Activated CD4-positive, alpha-beta T cell treated with anti-CD3 and anti-CD28 coated beads, Interleukin-10, Interleukin-2, amounts not matched to agents 100 ng/mL and 50 ng/mL, durations not matched to agents 16 hours and 8 hours (primary cell): ENCODE results near the gene STRN3.
"Not testable (repeated sequence)": the region's sequence is repeated elsewhere in the genome, so short reads cannot be mapped to it uniquely, and the experiment has no call there.

Source experiments
- DNase-seq: peaks from one replicate; pipeline ENCODE4 v3.0.0-alpha.2; 2020

The STRN3 gene

GRCh38 chr14:30966415-30967363, 59.5 kb downstream of the STRN3 start:
- DNase-seq: no peak

GRCh38 chr14:30965861-30966260, 60.3 kb downstream of the STRN3 start:
- DNase-seq: not testable (repeated sequence)

- DNase-seq: not testable (repeated sequence)
Observed at GRCh38 chr14:30962537-30962936, 63.6 kb downstream of the STRN3 start.

DNA sequence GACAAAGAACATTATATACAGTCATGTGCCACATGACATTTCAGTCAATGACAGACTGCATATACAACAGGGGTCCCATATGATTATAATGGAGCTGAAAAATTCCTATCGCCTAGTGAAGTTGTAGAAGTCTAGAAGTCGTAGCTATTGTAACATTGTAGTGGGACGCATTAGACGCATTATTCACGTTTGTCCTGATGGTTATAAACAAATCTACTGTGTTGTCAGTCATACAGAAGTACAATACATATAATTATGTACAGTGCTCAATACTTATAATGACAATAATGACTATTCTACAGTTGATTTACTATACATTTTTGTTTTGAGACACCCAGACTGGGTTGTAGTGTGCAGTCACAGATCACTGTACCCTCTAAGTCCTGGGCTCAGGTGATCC, 64.8 kb downstream of the STRN3 start:
- DNase-seq: no peak

DNA sequence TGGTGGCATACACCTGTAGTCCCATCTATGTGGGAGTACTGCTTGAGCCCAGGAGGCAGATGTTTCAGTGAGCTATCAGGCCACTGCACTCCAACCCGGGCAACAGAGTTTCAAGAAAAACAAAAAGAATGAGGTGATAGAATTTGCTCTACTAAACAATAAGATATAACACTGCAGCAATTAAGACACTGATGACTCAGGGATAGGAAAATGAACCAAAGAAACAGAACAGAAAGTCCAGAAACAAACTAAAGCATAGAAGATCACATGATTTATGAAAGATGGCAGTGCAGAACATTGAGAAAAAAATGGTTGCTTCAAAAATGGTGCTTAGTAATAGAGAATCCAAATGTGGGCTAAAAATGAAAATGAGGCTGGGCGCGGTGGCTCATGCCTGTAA, 66.0 kb downstream of the STRN3 start:
- no peak for DNase-seq

DNA sequence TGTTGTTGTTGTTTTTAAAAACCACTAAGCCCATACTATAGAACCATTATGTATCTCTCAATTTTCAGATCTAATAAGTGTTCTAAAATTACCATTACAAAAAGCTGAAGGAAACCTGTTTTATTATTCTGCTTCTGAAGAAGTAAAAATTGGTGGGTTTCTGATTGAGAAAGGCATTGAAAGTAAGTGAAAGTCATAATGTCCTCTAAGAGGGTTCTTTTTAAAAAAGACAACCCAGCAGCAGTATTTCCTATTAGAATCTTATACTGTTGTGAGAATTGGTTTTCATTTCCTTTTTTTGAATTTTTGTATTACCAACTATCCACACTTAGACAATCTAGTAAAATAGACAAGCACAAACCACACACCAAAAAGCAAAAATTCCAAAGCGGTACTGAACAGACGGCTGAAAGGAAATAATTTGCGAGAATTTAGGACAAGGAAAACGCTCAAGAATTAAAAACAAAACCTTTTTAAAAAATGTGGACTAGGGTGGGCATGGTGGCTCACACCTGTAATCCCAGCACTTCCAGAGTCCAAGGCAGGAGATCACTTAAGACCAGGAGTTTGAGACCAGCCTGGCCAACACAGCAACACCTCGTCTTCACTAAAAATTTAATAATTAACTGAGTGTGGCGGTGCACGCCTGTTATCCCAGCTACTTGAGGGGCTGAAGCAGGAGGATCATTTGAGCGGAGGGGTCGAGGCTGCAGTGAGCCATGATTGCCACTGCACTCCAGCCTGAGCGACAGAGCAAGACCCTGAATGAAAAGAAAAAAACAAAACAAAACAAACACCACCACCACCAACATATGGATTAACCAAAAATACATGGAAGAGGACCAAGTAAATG, 67.4 kb downstream of the STRN3 start:
- DNase-seq: no peak

GRCh38 chr14:30957813-30958370, 68.3 kb downstream of the STRN3 start:
- no peak for DNase-seq

GRCh38 chr14:30949651-30950050, 76.5 kb downstream of the STRN3 start:
- no peak for DNase-seq

GRCh38 chr14:30943694-30944093, 82.5 kb downstream of the STRN3 start:
- peak; percentile 6 for DNase-seq

DNA sequence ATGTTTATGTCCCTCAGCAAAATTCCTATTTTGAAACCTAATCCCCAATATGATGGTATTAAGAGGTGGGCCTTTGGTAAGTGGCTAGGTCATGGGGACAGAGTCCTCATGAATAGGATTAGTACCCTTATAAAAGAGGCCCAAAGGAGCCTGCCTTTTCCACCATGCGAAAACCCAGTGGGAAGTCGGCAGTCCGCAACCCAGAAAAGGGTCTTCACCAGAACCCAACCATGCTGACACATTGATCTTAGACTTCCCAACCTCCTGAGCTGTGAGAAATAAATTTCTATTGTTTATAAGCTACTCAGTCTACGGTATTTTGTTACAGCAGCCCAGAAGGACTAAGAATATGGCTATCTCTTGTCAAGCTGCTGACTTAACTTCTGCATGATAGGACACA, 85.3 kb downstream of the STRN3 start:
- no peak for DNase-seq

- no peak for DNase-seq
Observed at GRCh38 chr14:30938617-30939016, 87.6 kb downstream of the STRN3 start.

GRCh38 chr14:30935445-30935844, 90.7 kb downstream of the STRN3 start:
- no peak for DNase-seq

DNA sequence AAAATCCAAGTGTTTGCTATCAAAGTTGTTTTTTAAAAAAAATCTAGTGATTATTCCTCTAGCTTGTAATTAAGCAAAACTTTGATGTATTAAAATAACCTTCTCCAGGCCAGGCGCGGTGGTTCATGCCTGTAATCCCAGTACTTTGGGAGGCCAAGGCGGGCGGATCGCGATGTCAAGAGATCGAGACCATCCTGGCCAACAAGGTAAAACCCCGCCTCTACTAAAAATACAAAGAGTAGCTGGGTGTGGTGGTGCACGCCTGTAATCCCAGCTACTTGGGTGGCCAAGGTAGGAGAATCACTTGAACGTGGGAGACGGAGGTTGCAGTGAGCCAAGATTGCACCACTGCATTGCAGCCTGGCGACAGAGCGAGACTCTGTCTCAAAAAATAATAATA, 92.2 kb downstream of the STRN3 start:
- DNase-seq: not testable (repeated sequence)

- DNase-seq: peak; percentile 11
Observed at GRCh38 chr14:30928462-30928861, 97.7 kb downstream of the STRN3 start.

DNA sequence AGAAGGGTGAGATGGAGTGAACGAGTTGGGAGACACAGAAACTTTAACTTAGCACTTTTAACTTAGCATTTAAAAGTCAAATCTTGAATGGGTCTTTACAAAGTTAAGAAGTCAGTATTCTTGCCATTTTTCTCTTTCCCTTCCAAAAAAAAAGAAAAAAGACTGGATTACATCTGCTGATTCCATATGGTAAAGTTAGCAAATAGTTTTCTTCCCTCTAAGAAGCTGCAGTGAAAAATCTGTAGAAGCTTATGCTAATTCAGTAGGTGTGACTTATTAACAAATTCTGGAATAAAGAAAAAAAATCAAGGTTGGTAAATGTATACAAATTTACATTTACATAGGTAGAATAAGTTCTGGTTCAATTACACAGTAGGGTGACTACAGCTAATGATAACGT, 100.9 kb downstream of the STRN3 start:
- DNase-seq: no peak

- no peak for DNase-seq
Observed at GRCh38 chr14:30921788-30922187, 104.4 kb downstream of the STRN3 start.

DNA sequence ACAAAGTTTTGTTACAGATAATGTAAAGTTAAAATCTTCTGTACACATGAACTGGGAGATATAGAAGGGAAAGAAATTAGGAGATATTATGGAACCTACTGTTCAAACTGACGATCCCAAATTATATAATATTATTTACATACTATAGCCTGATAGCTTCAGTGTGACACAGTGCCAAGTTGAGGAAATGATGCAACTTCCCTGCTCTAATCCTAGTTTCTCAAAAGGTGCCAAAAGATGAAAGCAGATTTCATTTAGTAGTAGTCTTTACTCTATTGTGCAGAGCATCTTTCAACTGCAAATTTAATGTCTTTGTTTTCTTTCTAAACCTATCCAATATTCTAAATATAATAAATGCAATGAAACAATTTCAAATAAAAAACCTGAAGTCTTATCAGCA, 104.9 kb downstream of the STRN3 start:
- peak; percentile 10 for DNase-seq

DNA sequence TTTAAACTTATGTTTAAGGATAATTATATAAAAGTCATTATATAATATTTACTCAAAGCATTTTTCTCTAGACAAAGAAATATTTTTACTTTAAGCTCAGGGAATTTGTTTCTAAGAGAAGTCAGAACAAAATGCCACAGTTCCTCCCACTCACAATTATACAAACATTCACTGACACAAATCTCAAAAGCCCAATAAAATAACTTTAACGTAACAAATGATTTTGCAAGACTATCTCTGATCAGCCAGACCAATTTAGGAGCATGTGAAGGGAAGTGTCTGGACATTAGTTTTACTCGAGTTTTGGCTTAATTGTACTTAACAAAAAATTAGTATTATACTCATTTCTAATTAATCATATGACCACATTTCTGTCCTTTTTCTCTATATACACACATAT, 110.6 kb downstream of the STRN3 start:
- no peak for DNase-seq

GRCh38 chr14:30914812-30915211, 111.4 kb downstream of the STRN3 start:
- no peak for DNase-seq

DNA sequence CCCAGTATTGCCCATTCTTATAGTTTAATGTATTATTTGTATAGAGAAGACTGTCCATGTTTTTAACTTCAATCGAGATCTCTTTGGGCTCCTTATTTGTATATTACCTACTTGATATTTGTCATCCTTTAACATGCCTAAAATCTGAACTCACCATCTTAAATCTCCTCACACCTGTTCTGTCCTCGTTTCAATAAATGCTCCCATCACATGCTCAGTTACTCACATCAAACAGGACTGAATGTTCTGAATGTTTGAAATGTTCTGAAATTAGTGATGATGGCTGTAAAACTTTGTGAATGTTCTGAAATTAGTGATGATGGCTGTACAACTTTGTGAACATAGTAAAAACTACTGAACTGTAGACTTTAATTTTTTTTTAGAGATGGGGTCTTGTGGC, 117.4 kb downstream of the STRN3 start:
- no peak for DNase-seq

DNA sequence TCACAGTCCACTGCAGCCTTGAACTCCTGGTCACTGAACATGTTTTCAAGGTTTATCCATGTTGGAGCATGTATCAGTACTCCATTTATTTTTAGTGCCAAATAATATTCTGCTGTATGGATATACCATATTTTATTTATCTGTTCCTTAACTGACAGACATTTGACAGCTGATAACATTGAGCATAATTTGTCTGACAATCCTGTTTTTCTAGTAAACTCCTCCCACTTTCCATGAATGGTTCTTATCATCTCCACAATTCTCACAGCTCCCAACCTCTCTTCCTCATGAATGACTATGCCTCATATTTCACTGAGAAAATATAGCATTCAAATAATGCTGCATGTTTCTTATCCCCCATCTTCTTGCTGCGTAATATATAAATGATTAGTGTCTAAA, 118.5 kb downstream of the STRN3 start:
- no peak for DNase-seq

GRCh38 chr14:30906752-30907658, 119.2 kb downstream of the STRN3 start:
- peak; percentile 5 for DNase-seq
